NB4 (cell line): ENCODE data around the gene TMED6.

ENCODE experiments used
- POLR2A ChIP-seq: IDR thresholded peaks from 2 replicates; pipeline ENCODE4 v1.6.1; 2011; ENCODE audit warnings: mild to moderate bottlenecking; ENCODE audit not compliant: insufficient read length; ENCODE audit errors: extremely low read depth
- TF ChIP-seq, protein P1 (sequence below): IDR thresholded peaks from one replicate; pipeline ENCODE4 v1.5.1; 2012; ENCODE audit warnings: low read depth, low read length

DNA sequence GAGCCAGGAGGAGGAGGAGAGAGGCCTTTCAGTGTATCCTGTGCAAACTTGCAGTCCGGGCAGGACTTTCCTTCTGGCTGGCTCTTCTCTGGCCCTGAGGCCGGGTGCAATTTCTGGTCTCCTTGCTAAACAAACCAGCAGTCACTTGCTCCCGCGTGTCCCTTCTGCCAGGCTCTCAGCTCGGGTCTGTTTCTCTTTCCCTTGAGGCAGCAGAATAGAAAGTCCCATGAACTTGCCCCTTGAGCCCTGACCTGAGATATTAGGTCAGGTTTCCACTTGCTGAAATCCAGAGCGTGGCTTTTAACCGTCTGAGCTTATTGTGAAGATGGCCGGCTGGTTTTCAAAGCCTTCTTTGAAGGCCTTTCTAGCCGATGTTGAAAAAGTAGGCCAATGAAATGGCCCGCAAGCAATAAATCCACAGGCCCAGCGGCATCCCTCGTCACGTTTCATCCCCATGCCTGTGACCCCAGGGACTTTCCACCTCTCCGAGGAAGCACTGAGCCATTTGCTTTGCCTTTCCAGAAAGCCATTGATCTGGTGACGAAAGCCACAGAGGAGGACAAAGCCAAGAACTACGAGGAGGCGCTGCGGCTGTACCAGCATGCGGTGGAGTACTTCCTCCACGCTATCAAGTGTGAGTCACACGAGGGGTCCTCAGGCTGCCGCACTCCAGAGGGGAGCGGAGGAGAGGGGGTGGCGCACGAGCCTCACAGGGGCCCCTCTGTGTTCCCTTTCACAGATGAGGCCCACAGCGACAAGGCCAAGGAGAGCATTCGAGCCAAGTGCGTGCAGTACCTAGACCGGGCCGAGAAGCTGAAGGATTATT is 35.9 kb downstream of the TMED6 start:
- no peak for TF ChIP-seq POLR2A
- TF ChIP-seq, protein P1, sequence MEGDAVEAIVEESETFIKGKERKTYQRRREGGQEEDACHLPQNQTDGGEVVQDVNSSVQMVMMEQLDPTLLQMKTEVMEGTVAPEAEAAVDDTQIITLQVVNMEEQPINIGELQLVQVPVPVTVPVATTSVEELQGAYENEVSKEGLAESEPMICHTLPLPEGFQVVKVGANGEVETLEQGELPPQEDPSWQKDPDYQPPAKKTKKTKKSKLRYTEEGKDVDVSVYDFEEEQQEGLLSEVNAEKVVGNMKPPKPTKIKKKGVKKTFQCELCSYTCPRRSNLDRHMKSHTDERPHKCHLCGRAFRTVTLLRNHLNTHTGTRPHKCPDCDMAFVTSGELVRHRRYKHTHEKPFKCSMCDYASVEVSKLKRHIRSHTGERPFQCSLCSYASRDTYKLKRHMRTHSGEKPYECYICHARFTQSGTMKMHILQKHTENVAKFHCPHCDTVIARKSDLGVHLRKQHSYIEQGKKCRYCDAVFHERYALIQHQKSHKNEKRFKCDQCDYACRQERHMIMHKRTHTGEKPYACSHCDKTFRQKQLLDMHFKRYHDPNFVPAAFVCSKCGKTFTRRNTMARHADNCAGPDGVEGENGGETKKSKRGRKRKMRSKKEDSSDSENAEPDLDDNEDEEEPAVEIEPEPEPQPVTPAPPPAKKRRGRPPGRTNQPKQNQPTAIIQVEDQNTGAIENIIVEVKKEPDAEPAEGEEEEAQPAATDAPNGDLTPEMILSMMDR = no peak
